H1 (cell line): ENCODE data around the gene RIN3. TPM values are rescaled to one million over a fixed set of nuclear protein-coding genes. Genes with fewer than 3 reads are reported as not detected.

Experiments
- CTCF ChIA-PET: fragments of 300-600 bp; sonication (Branson Sonifier 250); formaldehyde crosslinking; loops from one replicate; lab custom pipeline; 2021; ENCODE audit not compliant: partially characterized antibody; lab: Charles Lee
- POLR2A ChIA-PET: fragments of 300-600 bp; sonication (Branson Sonifier 250); formaldehyde crosslinking; loops from one replicate; lab custom pipeline; 2021; ENCODE audit warnings: inconsistent platforms; ENCODE audit not compliant: partially characterized antibody; lab: Charles Lee
- DNase-seq, 2 experiments: peaks; one replicate each; pipeline versions ENCODE4 v3.0.0 to v3.0.0-alpha.2; 2010 to 2022; ENCODE audit warnings: low spot score in 2 of 2, low read depth in 1 of 2, mixed read lengths in 1 of 2
- FAIRE-seq: peaks from 2 replicates; lab custom pipeline; 2011; peaks lifted over from hg19 to GRCh38; lab: Jason Lieb, UNC
- H2AFZ ChIP-seq: 2 replicates; pipeline ENCODE4 v1.8.1; 2012; ENCODE audit warnings: low read length, inconsistent platforms
- H2AK5ac ChIP-seq: 2 replicates; pipeline ENCODE4 v1.6.1; 2013; ENCODE audit warnings: low read depth, low read length
- H2BK120ac ChIP-seq: replicated peaks from 2 replicates; pipeline ENCODE3; 2013; ENCODE audit warnings: low read depth, low read length, inconsistent platforms
- H2BK12ac ChIP-seq: 2 replicates; pipeline ENCODE4 v1.6.1; 2013; ENCODE audit warnings: low read depth, low read length
- H2BK15ac ChIP-seq: 2 replicates; pipeline ENCODE4 v1.6.1; 2013; ENCODE audit warnings: low read length
- H2BK20ac ChIP-seq: 2 replicates; pipeline ENCODE4 v1.6.1; 2013; ENCODE audit warnings: low read length
- H2BK5ac ChIP-seq: 2 replicates; pipeline ENCODE4 v1.6.1; 2013; ENCODE audit warnings: low read depth, low read length
- H3K14ac ChIP-seq: 2 replicates; pipeline ENCODE4 v1.6.1; 2013; ENCODE audit warnings: inconsistent platforms; ENCODE audit not compliant: insufficient read length
- H3K18ac ChIP-seq: 2 replicates; pipeline ENCODE4 v1.6.1; 2013; ENCODE audit warnings: low read length; ENCODE audit errors: extremely low read depth
- H3K23ac ChIP-seq: 2 replicates; pipeline ENCODE4 v1.6.1; 2013; ENCODE audit warnings: inconsistent platforms; ENCODE audit not compliant: insufficient read length
- H3K23me2 ChIP-seq: 2 replicates; pipeline ENCODE4 v1.6.1; 2013; ENCODE audit warnings: low read depth, low read length
- H3K27ac ChIP-seq: 2 replicates; pipeline ENCODE4 v1.6.1; 2011; ENCODE audit warnings: low read depth, low read length, inconsistent platforms
- H3K27me3 ChIP-seq, 4 experiments: replicated peaks in 1 of 4; 1 replicate in 1 of 4; 2 replicates in 3 of 4; pipeline versions ENCODE4 v1.6.1 to v1.8.1; 2011 to 2013; ENCODE audit warnings: low read length in 3 of 4, mild to moderate bottlenecking in 3 of 4, inconsistent platforms in 2 of 4, mixed read lengths in 2 of 4, moderate library complexity in 1 of 4; ENCODE audit not compliant: control insufficient read depth in 3 of 4, insufficient read depth in 3 of 4; ENCODE audit errors: extremely low read depth in 1 of 4
- H3K36me3 ChIP-seq, 4 experiments: 2 replicates each; pipeline versions ENCODE4 v1.6.1 to v1.8.1; 2011 to 2013; ENCODE audit warnings: mild to moderate bottlenecking in 4 of 4, low read length in 3 of 4, moderate library complexity in 2 of 4, control low read depth in 1 of 4, inconsistent platforms in 1 of 4; ENCODE audit not compliant: insufficient read depth in 4 of 4, control insufficient read depth in 2 of 4
- H3K4ac ChIP-seq: replicated peaks from 2 replicates; pipeline ENCODE3; 2013; ENCODE audit warnings: low read length, low read depth, mixed read lengths, inconsistent platforms; ENCODE audit not compliant: insufficient read length
- H3K4me1 ChIP-seq, 4 experiments: replicated peaks in 1 of 4; 1 replicate in 1 of 4; 2 replicates in 3 of 4; pipeline versions ENCODE4 v1.6.1 to v1.8.1; 2011 to 2013; ENCODE audit warnings: low read length in 3 of 4, inconsistent platforms in 2 of 4, mixed read lengths in 1 of 4; ENCODE audit not compliant: insufficient read depth in 4 of 4, control insufficient read depth in 3 of 4
- H3K4me2 ChIP-seq, 2 experiments: 2 replicates each; pipeline versions ENCODE4 v1.6.1 to v1.8.1; 2011 to 2013; ENCODE audit warnings: low read depth in 2 of 2, low read length in 2 of 2, control low read depth in 1 of 2, inconsistent platforms in 1 of 2, mild to moderate bottlenecking in 1 of 2; ENCODE audit not compliant: insufficient read depth in 1 of 2
- H3K4me3 ChIP-seq, 4 experiments: fragments of 200-600, 300-600 bp in 1 of 4; sonication (generic), shearing (Covaris generic), sonication (Bioruptor Twin) in 1 of 4; 2 replicates each; pipeline versions ENCODE4 v1.5.1 to v1.8.1; 2011 to 2016; ENCODE audit warnings: low read length in 4 of 4, low read depth in 3 of 4, control low read depth in 2 of 4, inconsistent platforms in 2 of 4, mild to moderate bottlenecking in 2 of 4, mixed read lengths in 1 of 4, moderate library complexity in 1 of 4; ENCODE audit not compliant: insufficient read depth in 2 of 4; ENCODE audit errors: extremely low read depth in 1 of 4
- H3K56ac ChIP-seq: replicated peaks from 2 replicates; pipeline ENCODE3; 2013; ENCODE audit warnings: low read depth, mild to moderate bottlenecking, mixed read lengths, low read length, inconsistent platforms; ENCODE audit not compliant: insufficient read length
- H3K79me1 ChIP-seq: 2 replicates; pipeline ENCODE4 v1.6.1; 2013; ENCODE audit warnings: low read depth, low read length, control low read depth
- H3K79me2 ChIP-seq, 2 experiments: 2 replicates each; pipeline versions ENCODE4 v1.6.1 to v1.8.1; 2012 to 2013; ENCODE audit warnings: low read length in 2 of 2, mild to moderate bottlenecking in 2 of 2, inconsistent platforms in 1 of 2; ENCODE audit not compliant: insufficient read depth in 2 of 2, control insufficient read depth in 1 of 2
- H3K9ac ChIP-seq, 4 experiments: replicated peaks in 1 of 4; 1 replicate in 1 of 4; 2 replicates in 3 of 4; pipeline versions ENCODE4 v1.6.1 to v1.8.1; 2011 to 2013; ENCODE audit warnings: low read depth in 3 of 4, low read length in 3 of 4, control low read depth in 2 of 4, mild to moderate bottlenecking in 2 of 4, moderate library complexity in 2 of 4, inconsistent platforms in 1 of 4; ENCODE audit errors: extremely low read depth in 1 of 4
- H3K9me3 ChIP-seq, 2 experiments: 2 replicates each; pipeline versions ENCODE4 v1.6.1 to v1.8.1; 2012 to 2013; ENCODE audit warnings: mild to moderate bottlenecking in 2 of 2, moderate library complexity in 2 of 2, control low read depth in 1 of 2, inconsistent platforms in 1 of 2, low read depth in 1 of 2, low read length in 1 of 2, mixed read lengths in 1 of 2; ENCODE audit not compliant: insufficient read depth in 2 of 2
- H4K20me1 ChIP-seq, 2 experiments: replicated peaks in 1 of 2; 2 replicates each; pipeline versions ENCODE3 to v1.8.1; 2011 to 2013; ENCODE audit warnings: inconsistent platforms in 2 of 2, low read length in 2 of 2, mild to moderate bottlenecking in 1 of 2; ENCODE audit not compliant: insufficient read depth in 2 of 2, control insufficient read depth in 1 of 2
- H4K5ac ChIP-seq: 2 replicates; pipeline ENCODE4 v1.6.1; 2013; ENCODE audit warnings: low read length, low read depth, mixed read lengths, inconsistent platforms; ENCODE audit not compliant: insufficient read length
- H4K8ac ChIP-seq: 2 replicates; pipeline ENCODE4 v1.8.0; 2013; ENCODE audit warnings: mild to moderate bottlenecking, moderate library complexity, low read length, inconsistent platforms; ENCODE audit not compliant: insufficient read depth; ENCODE audit errors: extremely low read depth
- H4K91ac ChIP-seq: replicated peaks from 2 replicates; pipeline ENCODE3; 2013; ENCODE audit warnings: low read length, mixed read lengths, inconsistent platforms; ENCODE audit not compliant: insufficient read length
- ASH2L ChIP-seq: fragments of 200-600, 300-600 bp; sonication (generic); IDR thresholded peaks from one replicate; pipeline ENCODE4 v1.7.1; 2017; ENCODE audit warnings: low read length
- ATF2 ChIP-seq: IDR thresholded peaks from 2 replicates; pipeline ENCODE4 v1.6.1; 2012; ENCODE audit warnings: low read length, inconsistent platforms
- ATF3 ChIP-seq: IDR thresholded peaks from 2 replicates; pipeline ENCODE4 v1.6.1; 2011; ENCODE audit warnings: low read depth, mild to moderate bottlenecking, low read length; ENCODE audit not compliant: insufficient read depth
- BACH1 ChIP-seq: IDR thresholded peaks from 2 replicates; pipeline ENCODE4 v1.6.1; 2012; ENCODE audit warnings: low read length, improper control_type of control experiment
- CBX5 ChIP-seq: fragments of 300-800, 300-1000 bp; sonication (generic); IDR thresholded peaks from 2 replicates; pipeline ENCODE4 v1.7.1; 2016; ENCODE audit warnings: antibody characterized with exemption, low read length, low read depth
- CBX8 ChIP-seq: fragments of 300-800, 300-1000 bp; sonication (generic); IDR thresholded peaks from 2 replicates; pipeline ENCODE4 v1.7.1; 2016; ENCODE audit warnings: low read depth, low read length, borderline replicate concordance
- EZH2 ChIP-seq: fragments of 200-600 bp; sonication (generic); IDR thresholded peaks from 2 replicates; pipeline ENCODE4 v1.7.1; 2012; ENCODE audit warnings: low read depth, mild to moderate bottlenecking, moderate library complexity, low read length, inconsistent platforms; ENCODE audit not compliant: severe bottlenecking
- POLR2A ChIP-seq, 2 experiments: IDR thresholded peaks; 1 replicate in 1 of 2; 2 replicates in 1 of 2; pipeline ENCODE4 v1.6.1; 2011; ENCODE audit warnings: low read depth in 2 of 2, low read length in 2 of 2, mild to moderate bottlenecking in 2 of 2; ENCODE audit errors: control extremely low read depth in 1 of 2
- RFX5 ChIP-seq: IDR thresholded peaks from 2 replicates; pipeline ENCODE4 v1.6.1; 2011; ENCODE audit warnings: low read depth, low read length, improper control_type of control experiment, borderline replicate concordance
- SAP30 ChIP-seq: fragments of 300-600 bp; sonication (generic); IDR thresholded peaks from 2 replicates; pipeline ENCODE4 v1.7.1; 2012; ENCODE audit warnings: low read length, moderate library complexity, mild to moderate bottlenecking, inconsistent platforms; ENCODE audit not compliant: insufficient read depth, insufficient replicate concordance
- SIN3A ChIP-seq, 2 experiments: IDR thresholded peaks in 1 of 2; conservative IDR thresholded peaks in 1 of 2; 2 replicates each; pipeline ENCODE4 v1.6.1; 2011 to 2012; ENCODE audit warnings: low read length in 2 of 2, improper control_type of control experiment in 1 of 2, low read depth in 1 of 2, mild to moderate bottlenecking in 1 of 2
- SIRT6 ChIP-seq: IDR thresholded peaks from one replicate; pipeline ENCODE4 v1.7.1; 2012; ENCODE audit warnings: low read length, inconsistent platforms
- WGBS, 2 experiments: shearing (Covaris generic) in 1 of 2; methylation state at CpG; one replicate each; pipeline versions ENCODE4 v1.1.6 to v1.1.7; 2013 to 2015; ENCODE audit warnings: low lambda C conversion rate in 2 of 2, mixed read lengths in 2 of 2, inconsistent platforms in 1 of 2, low coverage in 1 of 2, missing lambda C conversion rate in 1 of 2; ENCODE audit not compliant: insufficient replicate concordance in 2 of 2, insufficient coverage in 1 of 2, insufficient read length in 1 of 2; ENCODE audit errors: extremely low coverage in 1 of 2, missing lambda C conversion rate in 1 of 2; 5-methylcytosine and 5-hydroxymethylcytosine counted together
- polyA plus RNA-seq, 7 experiments: library from polyadenylated mRNA; depleted of rRNA in 3 of 7; stranded (reverse) in 5 of 7; unstranded in 2 of 7; fragments of >200 nt in 5 of 7; fragments of 200-250 nt in 2 of 7; gene quantifications; 1 replicate in 5 of 7; 2 replicates in 1 of 7; 4 replicates in 1 of 7; pipeline versions ENCODE4 v1.2.1 to v1.2.3, GENCODE V29; 2011 to 2013; ENCODE audit warnings: missing spikeins in 2 of 7, mixed read lengths in 2 of 7
- total RNA-seq: library from RNA; stranded (reverse); fragmentation: NEBNext Ultra II Directional; extraction: Animal tissue kit (Norgen Biotek cat#: 25700); gene quantifications from 2 replicates; pipeline ENCODE4 v1.2.1, GENCODE V29; 2021

Gene RIN3
- total and polyA plus RNA-seq, 2 of the 8 experiments (the other 6 are each of a cell fraction or from before 2014, with no cell fraction given): 0.59 to 1.5 TPM

GRCh38 chr14:92501891-92502351, 11.7 kb upstream of the RIN3 start:
- Histone ChIP-seq H3K79me2 (no peaks in the 10 kb centered on the region), H2AFZ (no peak overlapping the region), H3K4me1 (peaks cover 0 to 7% (median 4%) of the 10 kb centered on the region in 4 experiments; a peak in 5 of 7 replicates), H3K56ac (no peak overlapping the region), H3K14ac (no peak overlapping the region), H2BK5ac (no peak overlapping the region), H3K23ac (no peak overlapping the region), H3K4ac (no peak overlapping the region), H4K91ac (no peak overlapping the region), H4K8ac (no peak overlapping the region), H3K4me3 (no peak overlapping the region), H3K27me3 (peaks cover 0 to 2% (median 0%) of the 10 kb centered on the region in 4 experiments; a peak in 1 of 7 replicates), H4K20me1 (no peaks in the 10 kb centered on the region), H2BK12ac (no peak overlapping the region), H3K9me3 (no peaks in the 10 kb centered on the region), H3K23me2 (no peaks in the 10 kb centered on the region), H2BK20ac (no peak overlapping the region), H2AK5ac (no peak overlapping the region), H4K5ac (no peak overlapping the region), H3K18ac (no peak overlapping the region), H3K4me2 (no peak overlapping the region), H2BK15ac (no peak overlapping the region), H3K79me1 (no peaks in the 10 kb centered on the region), H2BK120ac (no peak overlapping the region), H3K36me3 (no peaks in the 10 kb centered on the region), H3K9ac (no peak overlapping the region), H3K27ac (no peak overlapping the region)
- DNase-seq (no peak), FAIRE-seq (no peak)
- 93% methylated on average over 5 of the region's 5 CpGs; no CpG with 5 or more reads in 1 of the 2 experiments for WGBS, 2 experiments
- POLR2A ChIA-PET: no interaction called here
- CTCF ChIA-PET: interaction anchor here (0.6 to 1.7 kb wide), 3 partner anchors 9 to 168 kb away, joined by 3 read pairs; no protein-coding TSS in a partner anchor
- no peak for TF ChIP-seq SIRT6
- no peak for TF ChIP-seq BACH1
- TF ChIP-seq SIN3A (conservative IDR thresholded peaks at IDR 0.05 in 1 of 2, IDR thresholded peaks at IDR 0.05 in 1 of 2; ENCODE audit: low read depth in 1 of 2, low read length in 2 of 2): no peak
- TF ChIP-seq POLR2A (IDR thresholded peaks at IDR 0.05; ENCODE audit: control extremely low read depth in 1 of 2, low read depth in 2 of 2, low read length in 2 of 2): no peak
- TF ChIP-seq SAP30: no peak
- TF ChIP-seq ATF2: no peak
- TF ChIP-seq RFX5: no peak
- no peak for TF ChIP-seq CBX8
- TF ChIP-seq EZH2: no peak
- TF ChIP-seq ASH2L: no peak
- TF ChIP-seq CBX5: no peak
- TF ChIP-seq ATF3: no peak
